ENCODE measurements around the gene FLCN. TPM values are rescaled to one million over a fixed set of nuclear protein-coding genes. Genes with fewer than 3 reads are reported as not detected.
"Not testable (repeated sequence)": the region's sequence is repeated elsewhere in the genome, so short reads cannot be mapped to it uniquely, and the experiment has no call there.

FLCN gene
- 106 TPM for total RNA-seq
- long read RNA-seq, transcript FLCN-201 (14 exons, 3,638 nt): major isoform, 39 of 92 reads
- long read RNA-seq, transcript FLCN-203 (8 exons, 1,692 nt): minor isoform, 6 of 92 reads
- long read RNA-seq, partial matches to known transcripts: 16 of 92 reads
- long read RNA-seq, other reads (novel, unspliced or antisense): 28 of 92 reads

- H3K27me3 ChIP-seq: no peaks in the 10 kb centered on the region
- H3K4me3 ChIP-seq: peak within 1 kb of the TSS; percentile 100
- ATAC-seq (peak; percentile 95), DNase-seq (peak; percentile 97)
- intact Hi-C loops (cut with DNase I): no loop called here
- H3K4me1 ChIP-seq: peaks cover 24% of the 10 kb centered on the region
- peaks cover 9% of the 10 kb centered on the region for H3K36me3 ChIP-seq
- peak within 1 kb of the TSS; percentile 99 for H3K27ac ChIP-seq
- no peaks in the 10 kb centered on the region for H3K9me3 ChIP-seq
- peak; percentile 1 for TF ChIP-seq CTCF (IDR thresholded peaks at IDR 0.05)
Measured at GRCh38 chr17:17237026-17237799, at the start of gene FLCN. TSS of gene FLCN (minus strand) at chr17:17237168. CDS start at chr17:17228137, 9,031 bp downstream.

- Histone ChIP-seq H3K27ac (no peak overlapping the region), H3K27me3 (no peaks in the 10 kb centered on the region), H3K4me1 (peaks cover 7% of the 10 kb centered on the region), H3K9me3 (no peaks in the 10 kb centered on the region), H3K36me3 (no peaks in the 10 kb centered on the region), H3K4me3 (no peak overlapping the region)
- ATAC-seq (no peak), DNase-seq (no peak)
- no peak for TF ChIP-seq CTCF (IDR thresholded peaks at IDR 0.05)
- intact Hi-C loops (cut with DNase I): no loop called here
Measured at GRCh38 chr17:17285951-17286350, 49.0 kb upstream of the FLCN start.

- Histone ChIP-seq H3K9me3 (no peaks in the 10 kb centered on the region), H3K4me1 (peaks cover 36% of the 10 kb centered on the region), H3K27ac (peak within 1 kb of the TSS; percentile 94), H3K4me3 (peak within 1 kb of the TSS; percentile 94), H3K36me3 (peaks cover 2% of the 10 kb centered on the region), H3K27me3 (no peaks in the 10 kb centered on the region)
- ATAC-seq (peak; percentile 97), DNase-seq (peak; percentile 99)
- intact Hi-C loops (cut with DNase I): no loop called here
- no peak for TF ChIP-seq CTCF (IDR thresholded peaks at IDR 0.05)
Measured at GRCh38 chr17:17280613-17281549, 43.9 kb upstream of the FLCN start, which contains the start of gene COPS3. TSS of gene COPS3 (minus strand) at chr17:17281246. CDS start at chr17:17281186, 60 bp downstream.

GRCh38 chr17:17279316-17279715 is 42.3 kb upstream of the FLCN start:
- TF ChIP-seq CTCF (IDR thresholded peaks at IDR 0.05): no peak
- H3K27ac ChIP-seq: no peak overlapping the region
- H3K9me3 ChIP-seq: no peaks in the 10 kb centered on the region
- peaks cover 16% of the 10 kb centered on the region for H3K36me3 ChIP-seq
- intact Hi-C loops (cut with DNase I): no loop called here
- peak overlapping the region; percentile 94 for H3K4me3 ChIP-seq
- no peaks in the 10 kb centered on the region for H3K27me3 ChIP-seq
- ATAC-seq (no peak), DNase-seq (no peak)
- peaks cover 42% of the 10 kb centered on the region for H3K4me1 ChIP-seq

- intact Hi-C loops (cut with DNase I); H3K27me3 ChIP-seq; DNase-seq; H3K27ac ChIP-seq; ATAC-seq; H3K4me3 ChIP-seq; H3K9me3 ChIP-seq: not testable (repeated sequence)
- Histone ChIP-seq H3K4me1 (peaks cover 42% of the 10 kb centered on the region), H3K36me3 (peaks cover 35% of the 10 kb centered on the region)
Measured at GRCh38 chr17:17277431-17277830, 40.5 kb upstream of the FLCN start.
